HL-60 (cell line): ENCODE data around the gene PCK1.

Experiments
- CTCF ChIP-seq: IDR thresholded peaks from one replicate; pipeline ENCODE4 v1.5.1; 2011; ENCODE audit warnings: low read length, control low read depth, inconsistent platforms; ENCODE audit not compliant: insufficient read depth
- GABPA ChIP-seq: IDR thresholded peaks from 2 replicates; pipeline ENCODE4 v1.6.1; 2012; ENCODE audit warnings: low read depth
- POLR2AphosphoS5 ChIP-seq: IDR thresholded peaks from 2 replicates; pipeline ENCODE4 v1.6.1; 2012; ENCODE audit warnings: low read depth
- SPI1 ChIP-seq: IDR thresholded peaks from 2 replicates; pipeline ENCODE4 v1.6.1; 2012; ENCODE audit warnings: low read depth, mild to moderate bottlenecking, borderline replicate concordance
- TF ChIP-seq, protein P1 (sequence below): IDR thresholded peaks from 2 replicates; pipeline ENCODE4 v1.6.1; 2012; ENCODE audit warnings: low read depth; ENCODE audit not compliant: insufficient replicate concordance

DNA sequence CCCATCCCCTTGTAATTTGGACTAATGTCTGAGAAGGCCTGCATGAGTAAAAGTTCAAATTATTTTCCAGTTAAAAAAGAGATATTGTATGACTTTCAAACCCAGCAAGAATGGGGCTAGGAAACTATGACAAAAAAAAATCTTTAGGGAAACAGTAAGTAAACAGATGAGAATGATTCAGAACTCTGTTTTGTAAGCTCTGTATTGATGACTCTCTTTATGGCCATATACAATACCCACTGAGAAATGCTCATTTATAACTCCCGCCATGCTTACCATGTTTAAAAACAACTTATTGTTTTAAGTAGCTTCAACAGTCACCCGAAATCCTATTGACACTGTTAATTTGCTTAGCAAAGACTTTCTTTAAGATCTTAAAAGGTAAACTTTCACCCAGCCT, 17.2 kb upstream of the PCK1 start:
- TF ChIP-seq CTCF (no peak), SPI1 (no peak), GABPA (no peak), POLR2AphosphoS5 (no peak)
- TF ChIP-seq, protein P1, sequence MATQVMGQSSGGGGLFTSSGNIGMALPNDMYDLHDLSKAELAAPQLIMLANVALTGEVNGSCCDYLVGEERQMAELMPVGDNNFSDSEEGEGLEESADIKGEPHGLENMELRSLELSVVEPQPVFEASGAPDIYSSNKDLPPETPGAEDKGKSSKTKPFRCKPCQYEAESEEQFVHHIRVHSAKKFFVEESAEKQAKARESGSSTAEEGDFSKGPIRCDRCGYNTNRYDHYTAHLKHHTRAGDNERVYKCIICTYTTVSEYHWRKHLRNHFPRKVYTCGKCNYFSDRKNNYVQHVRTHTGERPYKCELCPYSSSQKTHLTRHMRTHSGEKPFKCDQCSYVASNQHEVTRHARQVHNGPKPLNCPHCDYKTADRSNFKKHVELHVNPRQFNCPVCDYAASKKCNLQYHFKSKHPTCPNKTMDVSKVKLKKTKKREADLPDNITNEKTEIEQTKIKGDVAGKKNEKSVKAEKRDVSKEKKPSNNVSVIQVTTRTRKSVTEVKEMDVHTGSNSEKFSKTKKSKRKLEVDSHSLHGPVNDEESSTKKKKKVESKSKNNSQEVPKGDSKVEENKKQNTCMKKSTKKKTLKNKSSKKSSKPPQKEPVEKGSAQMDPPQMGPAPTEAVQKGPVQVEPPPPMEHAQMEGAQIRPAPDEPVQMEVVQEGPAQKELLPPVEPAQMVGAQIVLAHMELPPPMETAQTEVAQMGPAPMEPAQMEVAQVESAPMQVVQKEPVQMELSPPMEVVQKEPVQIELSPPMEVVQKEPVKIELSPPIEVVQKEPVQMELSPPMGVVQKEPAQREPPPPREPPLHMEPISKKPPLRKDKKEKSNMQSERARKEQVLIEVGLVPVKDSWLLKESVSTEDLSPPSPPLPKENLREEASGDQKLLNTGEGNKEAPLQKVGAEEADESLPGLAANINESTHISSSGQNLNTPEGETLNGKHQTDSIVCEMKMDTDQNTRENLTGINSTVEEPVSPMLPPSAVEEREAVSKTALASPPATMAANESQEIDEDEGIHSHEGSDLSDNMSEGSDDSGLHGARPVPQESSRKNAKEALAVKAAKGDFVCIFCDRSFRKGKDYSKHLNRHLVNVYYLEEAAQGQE, result no peak
